Measurements from ENCODE around the gene MAB21L4. TPM values are rescaled to one million over a fixed set of nuclear protein-coding genes. Genes with fewer than 3 reads are reported as not detected.
A peak's percentile ranks its signal among the peaks of the same experiment; 100 is the strongest.

MAB21L4 gene
- total RNA-seq, 1 donor from 2014 or later, result 0.53 TPM

- DNase-seq (ENCODE audit: low read depth) (no peak), FAIRE-seq (no peak)
- TF ChIP-seq CTCF (IDR thresholded peaks at IDR 0.05; ENCODE audit: insufficient read depth, low read length, severe bottlenecking), result no peak
- no peak overlapping the region for H3K4me3 ChIP-seq (ENCODE audit: low read depth, low read length)
- peaks cover 20% of the 10 kb centered on the region for H3K27me3 ChIP-seq (ENCODE audit: control insufficient read depth, insufficient read depth, low read length)
- no peaks in the 10 kb centered on the region for H3K36me3 ChIP-seq (ENCODE audit: control insufficient read depth, insufficient read depth, low read length)
Measured at GRCh38 chr2:240901986-240902614, 6.1 kb upstream of the MAB21L4 start.

GRCh38 chr2:240900141-240900860 is 4.3 kb upstream of the MAB21L4 start:
- no peak for TF ChIP-seq CTCF (IDR thresholded peaks at IDR 0.05; ENCODE audit: insufficient read depth, low read length, severe bottlenecking)
- no peak overlapping the region for H3K4me3 ChIP-seq (ENCODE audit: low read depth, low read length)
- H3K27me3 ChIP-seq (ENCODE audit: control insufficient read depth, insufficient read depth, low read length), result peaks cover 7% of the 10 kb centered on the region
- DNase-seq (ENCODE audit: low read depth), result no peak
- FAIRE-seq, result no peak
- H3K36me3 ChIP-seq (ENCODE audit: control insufficient read depth, insufficient read depth, low read length), result no peaks in the 10 kb centered on the region

- Histone ChIP-seq H3K4me3 (ENCODE audit: low read depth, low read length) (no peak overlapping the region), H3K27me3 (ENCODE audit: control insufficient read depth, insufficient read depth, low read length) (peaks cover 5% of the 10 kb centered on the region), H3K36me3 (ENCODE audit: control insufficient read depth, insufficient read depth, low read length) (no peaks in the 10 kb centered on the region)
- no peak for TF ChIP-seq CTCF (IDR thresholded peaks at IDR 0.05; ENCODE audit: insufficient read depth, low read length, severe bottlenecking)
- no peak for FAIRE-seq
- no peak for DNase-seq (ENCODE audit: low read depth)
Measured at GRCh38 chr2:240899468-240899865, 3.5 kb upstream of the MAB21L4 start.

GRCh38 chr2:240898731-240899467 is 2.9 kb upstream of the MAB21L4 start:
- DNase-seq (ENCODE audit: low read depth) (no peak), FAIRE-seq (no peak)

GRCh38 chr2:240898108-240898730 is 2.3 kb upstream of the MAB21L4 start:
- FAIRE-seq (peak; percentile 60), DNase-seq (ENCODE audit: low read depth) (peak; percentile 56)
- no peak for TF ChIP-seq CTCF (IDR thresholded peaks at IDR 0.05; ENCODE audit: insufficient read depth, low read length, severe bottlenecking)
- H3K27me3 ChIP-seq (ENCODE audit: control insufficient read depth, insufficient read depth, low read length), result peaks cover 5% of the 10 kb centered on the region
- no peaks in the 10 kb centered on the region for H3K36me3 ChIP-seq (ENCODE audit: control insufficient read depth, insufficient read depth, low read length)
- H3K4me3 ChIP-seq (ENCODE audit: low read depth, low read length), result no peak overlapping the region

More at GRCh38 chr2:240898731-240899467, 2.9 kb upstream of the MAB21L4 start:
- no peak for TF ChIP-seq CTCF (IDR thresholded peaks at IDR 0.05; ENCODE audit: insufficient read depth, low read length, severe bottlenecking)
- peaks cover 5% of the 10 kb centered on the region for H3K27me3 ChIP-seq (ENCODE audit: control insufficient read depth, insufficient read depth, low read length)
- no peaks in the 10 kb centered on the region for H3K36me3 ChIP-seq (ENCODE audit: control insufficient read depth, insufficient read depth, low read length)
- H3K4me3 ChIP-seq (ENCODE audit: low read depth, low read length), result no peak overlapping the region

Data from bronchial epithelial cell (primary cell).